ENCODE measurements around the gene KCNT1. TPM values are rescaled to one million over a fixed set of nuclear protein-coding genes. Genes with fewer than 3 reads are reported as not detected.
A peak's percentile ranks its signal among the peaks of the same experiment; 100 is the strongest.

The KCNT1 gene
- total and polyA plus RNA-seq, 9 donors = 0.83 to 12.0 (median 3.7) TPM

- Histone ChIP-seq H3K27ac (no peak overlapping the region), H3K36me3 (no peaks in the 10 kb centered on the region), H3K27me3 (no peaks in the 10 kb centered on the region), H3K9me3 (peaks cover 0 to 5% of the 10 kb centered on the region in 2 donors), H3K4me3 (no peak overlapping the region), H3K4me1 (ENCODE audit: insufficient read depth) (no peaks in the 10 kb centered on the region)
- DNase-seq = peak in 1 of 5 donors; percentile 17
- TF ChIP-seq POLR2A (IDR thresholded peaks at IDR 0.05) = no peak
- WGBS, 3 donors = 42 to 55% (median 49%) methylated on average over 11 of the region's 11 CpGs
- intact Hi-C loops (cut with DNase I) = no loop called here
These were observed 109.8 kb downstream of the KCNT1 start for GRCh38 chr9:135811801-135812200.

- H3K9me3 ChIP-seq = peaks cover 0 to 5% of the 10 kb centered on the region in 2 donors
- no peaks in the 10 kb centered on the region for H3K27me3 ChIP-seq
- TF ChIP-seq CTCF (IDR thresholded peaks at IDR 0.05) = no peak
- no peak for TF ChIP-seq POLR2A (IDR thresholded peaks at IDR 0.05)
- no peak for TF ChIP-seq EP300 (IDR thresholded peaks at IDR 0.05)
- no peak overlapping the region for H3K4me3 ChIP-seq
- DNase-seq = no peak
- H3K27ac ChIP-seq = no peak overlapping the region
- no peaks in the 10 kb centered on the region for H3K4me1 ChIP-seq (ENCODE audit: insufficient read depth)
- intact Hi-C loops (cut with DNase I) = no loop called here
- H3K36me3 ChIP-seq = no peaks in the 10 kb centered on the region
- WGBS, 3 donors = 87 to 89% (median 88%) methylated on average over 13 of the region's 13 CpGs
These were observed 111.0 kb downstream of the KCNT1 start for GRCh38 chr9:135812961-135813360.

GRCh38 chr9:135813671-135814290 is 111.8 kb downstream of the KCNT1 start:
- no peaks in the 10 kb centered on the region for H3K36me3 ChIP-seq
- DNase-seq = no peak

GRCh38 chr9:135814421-135815095 is 112.6 kb downstream of the KCNT1 start:
- intact Hi-C loops (cut with DNase I) = no loop called here
- Histone ChIP-seq H3K27me3 (no peaks in the 10 kb centered on the region), H3K4me3 (no peak overlapping the region), H3K27ac (no peak overlapping the region), H3K4me1 (ENCODE audit: insufficient read depth) (no peaks in the 10 kb centered on the region), H3K9me3 (peaks cover 0 to 5% of the 10 kb centered on the region in 2 donors), H3K36me3 (no peaks in the 10 kb centered on the region)
- no peak for DNase-seq
- TF ChIP-seq CTCF (IDR thresholded peaks at IDR 0.05) (no peak), EP300 (IDR thresholded peaks at IDR 0.05) (no peak), POLR2A (IDR thresholded peaks at IDR 0.05) (no peak)
- WGBS, 3 donors = 88 to 94% (median 90%) methylated on average over 12 of the region's 12 CpGs

More at GRCh38 chr9:135813671-135814290, 111.8 kb downstream of the KCNT1 start:
- intact Hi-C loops (cut with DNase I) = no loop called here
- peaks cover 0 to 5% of the 10 kb centered on the region in 2 donors for H3K9me3 ChIP-seq
- TF ChIP-seq CTCF (IDR thresholded peaks at IDR 0.05) = no peak
- no peak for TF ChIP-seq EP300 (IDR thresholded peaks at IDR 0.05)
- no peak for TF ChIP-seq POLR2A (IDR thresholded peaks at IDR 0.05)
- H3K4me1 ChIP-seq (ENCODE audit: insufficient read depth) = no peaks in the 10 kb centered on the region
- 82 to 86% (median 83%) methylated on average over 14 of the region's 14 CpGs for WGBS, 3 donors
- no peak overlapping the region for H3K27ac ChIP-seq
- no peak overlapping the region for H3K4me3 ChIP-seq
- H3K27me3 ChIP-seq = no peaks in the 10 kb centered on the region

- intact Hi-C loops (cut with DNase I) = no loop called here
- no peaks in the 10 kb centered on the region for H3K36me3 ChIP-seq
- H3K27me3 ChIP-seq = no peaks in the 10 kb centered on the region
- H3K4me3 ChIP-seq = no peak overlapping the region
- H3K9me3 ChIP-seq = peaks cover 0 to 5% of the 10 kb centered on the region in 2 donors
- no peak for DNase-seq
- H3K4me1 ChIP-seq (ENCODE audit: insufficient read depth) = no peaks in the 10 kb centered on the region
- WGBS, 3 donors = 90 to 95% (median 93%) methylated on average over 4 of the region's 4 CpGs
- H3K27ac ChIP-seq = no peak overlapping the region
- TF ChIP-seq CTCF (IDR thresholded peaks at IDR 0.05) (no peak), EP300 (IDR thresholded peaks at IDR 0.05) (no peak), POLR2A (IDR thresholded peaks at IDR 0.05) (no peak)
These were observed 113.4 kb downstream of the KCNT1 start for GRCh38 chr9:135815413-135815812.
